NOMO-1 treated with dmso at 0.1 percent for 144 hours (cell line): ENCODE results near the gene ZNF716.
"Not testable (repeated sequence)": the region's sequence is repeated elsewhere in the genome, so short reads cannot be mapped to it uniquely, and the experiment has no call there.

Source experiments
- DNase-seq: peaks from one replicate; lab custom pipeline; 2025; ENCODE audit not compliant: unreplicated experiment; lab: John Stamatoyannopoulos, UW

The ZNF716 gene

GRCh38 chr7:57449904-57450303 lies at the start of gene ZNF716:
TSS of gene ZNF716 (plus strand) at chr7:57450177. CDS start at chr7:57450289, 112 bp downstream.
- DNase-seq: no peak

GRCh38 chr7:57400531-57401155 lies 49.3 kb upstream of the ZNF716 start:
- DNase-seq: no peak

- DNase-seq: not testable (repeated sequence)
Measured at GRCh38 chr7:57403051-57403450, 46.9 kb upstream of the ZNF716 start.

- no peak for DNase-seq
Measured at GRCh38 chr7:57403601-57404342, 46.2 kb upstream of the ZNF716 start.

- no peak for DNase-seq
Measured at GRCh38 chr7:57404343-57404966, 45.5 kb upstream of the ZNF716 start.

- DNase-seq: no peak
Measured at GRCh38 chr7:57404967-57405421, 45.0 kb upstream of the ZNF716 start.

- DNase-seq: no peak
Measured at GRCh38 chr7:57407125-57407524, 42.9 kb upstream of the ZNF716 start.

GRCh38 chr7:57412168-57412567 lies 37.8 kb upstream of the ZNF716 start:
- DNase-seq: no peak

- DNase-seq: no peak
Measured at GRCh38 chr7:57412618-57413017, 37.4 kb upstream of the ZNF716 start.

- no peak for DNase-seq
Measured at GRCh38 chr7:57413529-57414398, 36.2 kb upstream of the ZNF716 start.

GRCh38 chr7:57414415-57414814 lies 35.6 kb upstream of the ZNF716 start:
- no peak for DNase-seq

- no peak for DNase-seq
Measured at GRCh38 chr7:57414852-57415251, 35.1 kb upstream of the ZNF716 start.

GRCh38 chr7:57415326-57415725 lies 34.7 kb upstream of the ZNF716 start:
- DNase-seq: no peak

- DNase-seq: no peak
Measured at GRCh38 chr7:57415730-57416129, 34.2 kb upstream of the ZNF716 start.

GRCh38 chr7:57416601-57417358 lies 33.2 kb upstream of the ZNF716 start:
- no peak for DNase-seq

GRCh38 chr7:57417736-57418135 lies 32.2 kb upstream of the ZNF716 start:
- no peak for DNase-seq

GRCh38 chr7:57423768-57424167 lies 26.2 kb upstream of the ZNF716 start:
- no peak for DNase-seq

- DNase-seq: no peak
Measured at GRCh38 chr7:57424515-57425238, 25.3 kb upstream of the ZNF716 start.

- no peak for DNase-seq
Measured at GRCh38 chr7:57425239-57425944, 24.6 kb upstream of the ZNF716 start.
